Measurements from ENCODE around the gene MINDY4.

Gene MINDY4

GRCh38 chr7:30894866-30895605 is 123.8 kb downstream of the MINDY4 start:
- Mint-ChIP-seq H3K27me3 (peaks cover 9% of the 10 kb centered on the region), H3K4me1 (no peaks in the 10 kb centered on the region), H3K27ac (ENCODE audit: low read depth) (no peak overlapping the region), H3K4me3 (no peak overlapping the region), H3K9me3 (no peaks in the 10 kb centered on the region), H3K36me3 (ENCODE audit: insufficient read depth) (no peaks in the 10 kb centered on the region)
- ATAC-seq (replicated peaks; ENCODE audit: extremely low read depth, poor library complexity, severe bottlenecking) (no peak), DNase-seq (ENCODE audit: low spot score in 2 of 2) (no peak)

- H3K4me3 Mint-ChIP-seq: no peak overlapping the region
- no peak overlapping the region for H3K27ac Mint-ChIP-seq (ENCODE audit: low read depth)
- H3K27me3 Mint-ChIP-seq: peaks cover 9% of the 10 kb centered on the region
- H3K36me3 Mint-ChIP-seq (ENCODE audit: insufficient read depth): no peaks in the 10 kb centered on the region
- H3K4me1 Mint-ChIP-seq: no peaks in the 10 kb centered on the region
- H3K9me3 Mint-ChIP-seq: no peaks in the 10 kb centered on the region
- ATAC-seq (replicated peaks; ENCODE audit: extremely low read depth, poor library complexity, severe bottlenecking) (no peak), DNase-seq (ENCODE audit: low spot score in 2 of 2) (no peak)
Observed at GRCh38 chr7:30896036-30896435, 124.8 kb downstream of the MINDY4 start.

- Mint-ChIP-seq H3K36me3 (ENCODE audit: insufficient read depth) (no peaks in the 10 kb centered on the region), H3K4me1 (no peaks in the 10 kb centered on the region), H3K9me3 (no peaks in the 10 kb centered on the region), H3K27me3 (peaks cover 9% of the 10 kb centered on the region), H3K4me3 (no peak overlapping the region), H3K27ac (ENCODE audit: low read depth) (no peak overlapping the region)
- DNase-seq (ENCODE audit: low spot score in 2 of 2): no peak
- no peak for ATAC-seq (replicated peaks; ENCODE audit: extremely low read depth, poor library complexity, severe bottlenecking)
Observed at GRCh38 chr7:30896783-30897637, 125.8 kb downstream of the MINDY4 start.

DNA sequence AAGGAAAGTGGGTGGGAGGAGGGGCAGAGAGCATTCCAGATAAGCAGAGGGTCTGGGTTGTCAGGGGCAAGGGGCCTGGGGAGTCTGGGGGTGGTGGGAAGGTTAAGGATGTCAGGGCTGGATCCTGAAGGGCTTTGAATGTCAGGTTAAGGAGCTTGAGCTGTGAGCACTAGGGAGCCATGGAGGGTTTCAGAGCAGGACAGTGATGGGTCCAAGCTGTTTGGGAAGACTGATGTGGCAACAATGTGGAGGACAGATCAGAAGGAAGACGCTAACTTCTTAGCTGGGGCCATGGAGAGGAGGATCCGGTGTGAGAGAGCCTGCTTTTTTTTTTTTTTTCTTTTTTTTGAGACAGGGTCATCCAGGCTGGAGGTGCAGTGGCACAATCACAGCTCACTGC is 126.6 kb downstream of the MINDY4 start:
- Mint-ChIP-seq H3K4me1 (no peaks in the 10 kb centered on the region), H3K9me3 (no peaks in the 10 kb centered on the region), H3K4me3 (no peak overlapping the region), H3K27me3 (peaks cover 9% of the 10 kb centered on the region), H3K27ac (ENCODE audit: low read depth) (no peak overlapping the region), H3K36me3 (ENCODE audit: insufficient read depth) (no peaks in the 10 kb centered on the region)
- DNase-seq (ENCODE audit: low spot score in 2 of 2) (no peak), ATAC-seq (replicated peaks; ENCODE audit: extremely low read depth, poor library complexity, severe bottlenecking) (no peak)

GRCh38 chr7:30898411-30898810 is 127.2 kb downstream of the MINDY4 start:
- DNase-seq (ENCODE audit: low spot score in 2 of 2) (no peak), ATAC-seq (replicated peaks; ENCODE audit: extremely low read depth, poor library complexity, severe bottlenecking) (no peak)
- Mint-ChIP-seq H3K4me3 (no peak overlapping the region), H3K4me1 (no peaks in the 10 kb centered on the region), H3K9me3 (no peaks in the 10 kb centered on the region), H3K27ac (ENCODE audit: low read depth) (no peak overlapping the region), H3K36me3 (ENCODE audit: insufficient read depth) (no peaks in the 10 kb centered on the region), H3K27me3 (peaks cover 9% of the 10 kb centered on the region)

DNA sequence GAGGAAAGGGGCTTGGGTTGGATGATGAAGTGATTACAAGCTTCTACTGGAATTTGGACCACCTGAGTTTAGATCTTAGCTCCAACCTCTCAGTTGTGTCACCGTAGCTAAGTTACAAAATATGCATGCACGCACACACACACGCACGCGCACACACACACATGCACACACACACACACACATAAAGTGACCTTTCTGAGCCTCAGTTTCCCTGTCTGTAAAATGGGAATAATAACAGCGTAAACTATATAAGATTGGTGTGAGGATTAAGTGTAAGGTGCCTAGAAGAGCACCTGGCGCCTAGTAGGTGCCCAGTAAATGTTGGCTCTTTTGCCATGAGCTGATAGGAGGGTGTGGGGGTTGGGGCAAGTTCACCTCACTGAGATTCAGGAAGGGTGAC is 127.8 kb downstream of the MINDY4 start:
- DNase-seq (ENCODE audit: low spot score in 2 of 2) (no peak), ATAC-seq (replicated peaks; ENCODE audit: extremely low read depth, poor library complexity, severe bottlenecking) (no peak)
- Mint-ChIP-seq H3K4me3 (no peak overlapping the region), H3K9me3 (no peaks in the 10 kb centered on the region), H3K27me3 (peaks cover 9% of the 10 kb centered on the region), H3K4me1 (no peaks in the 10 kb centered on the region), H3K36me3 (ENCODE audit: insufficient read depth) (no peaks in the 10 kb centered on the region), H3K27ac (ENCODE audit: low read depth) (no peak overlapping the region)

DNA sequence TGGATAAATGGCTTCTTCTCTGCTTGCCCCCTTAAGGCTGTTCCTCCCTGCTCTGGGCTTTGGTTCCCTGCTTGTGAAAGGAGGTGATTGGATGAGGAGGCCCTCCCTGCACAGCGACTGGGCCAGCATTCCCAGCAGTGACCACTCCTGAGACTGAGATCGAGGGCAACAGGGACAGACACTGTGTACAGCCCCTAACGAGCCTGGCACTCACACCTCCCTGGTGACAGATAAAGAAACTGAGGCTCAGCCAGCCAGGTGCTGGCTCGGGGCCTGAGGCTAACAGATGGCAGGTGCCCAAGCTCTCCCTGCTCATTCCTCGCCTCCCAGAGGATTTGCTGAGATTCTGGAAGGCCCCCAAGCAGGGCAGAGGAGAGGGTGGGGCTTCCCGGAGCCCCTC is 128.4 kb downstream of the MINDY4 start:
- DNase-seq (ENCODE audit: low spot score in 2 of 2) (no peak), ATAC-seq (replicated peaks; ENCODE audit: extremely low read depth, poor library complexity, severe bottlenecking) (no peak)
- no peaks in the 10 kb centered on the region for H3K36me3 Mint-ChIP-seq (ENCODE audit: insufficient read depth)
- no peak overlapping the region for H3K27ac Mint-ChIP-seq (ENCODE audit: low read depth)
- no peaks in the 10 kb centered on the region for H3K4me1 Mint-ChIP-seq
- peaks cover 9% of the 10 kb centered on the region for H3K27me3 Mint-ChIP-seq
- no peaks in the 10 kb centered on the region for H3K9me3 Mint-ChIP-seq
- H3K4me3 Mint-ChIP-seq: no peak overlapping the region

GRCh38 chr7:30900053-30900452 is 128.8 kb downstream of the MINDY4 start:
- Mint-ChIP-seq H3K9me3 (no peaks in the 10 kb centered on the region), H3K4me3 (no peak overlapping the region), H3K27me3 (peaks cover 9% of the 10 kb centered on the region), H3K27ac (ENCODE audit: low read depth) (no peak overlapping the region), H3K36me3 (ENCODE audit: insufficient read depth) (no peaks in the 10 kb centered on the region), H3K4me1 (no peaks in the 10 kb centered on the region)
- DNase-seq (ENCODE audit: low spot score in 2 of 2) (no peak), ATAC-seq (replicated peaks; ENCODE audit: extremely low read depth, poor library complexity, severe bottlenecking) (no peak)

- no peaks in the 10 kb centered on the region for H3K4me1 Mint-ChIP-seq
- ATAC-seq (replicated peaks; ENCODE audit: extremely low read depth, poor library complexity, severe bottlenecking) (no peak), DNase-seq (ENCODE audit: low spot score in 2 of 2) (no peak)
- H3K9me3 Mint-ChIP-seq: no peaks in the 10 kb centered on the region
- H3K27me3 Mint-ChIP-seq: peaks cover 9% of the 10 kb centered on the region
- no peaks in the 10 kb centered on the region for H3K36me3 Mint-ChIP-seq (ENCODE audit: insufficient read depth)
- no peak overlapping the region for H3K4me3 Mint-ChIP-seq
- H3K27ac Mint-ChIP-seq (ENCODE audit: low read depth): no peak overlapping the region
Observed at GRCh38 chr7:30900803-30901362, 129.7 kb downstream of the MINDY4 start.

DNA sequence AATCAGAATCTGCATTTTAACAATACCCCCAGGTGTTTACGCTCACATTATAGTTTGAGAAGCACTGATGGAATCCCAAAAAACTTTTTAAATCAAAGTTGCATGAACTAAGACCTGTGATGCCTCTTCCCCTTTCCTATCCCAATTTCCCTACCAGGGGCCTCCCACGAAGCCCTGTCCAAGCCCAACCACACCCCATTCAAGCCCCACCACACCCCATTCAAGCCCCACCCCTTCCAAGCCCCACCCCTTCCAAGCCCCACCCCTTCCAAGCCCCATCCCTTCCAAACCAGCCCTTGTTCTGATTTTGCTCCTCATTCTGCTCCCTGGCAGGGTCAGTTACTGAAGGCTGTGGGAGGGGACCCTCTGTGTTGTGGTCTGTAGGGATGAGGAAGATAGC is 130.6 kb downstream of the MINDY4 start:
- Mint-ChIP-seq H3K9me3 (no peaks in the 10 kb centered on the region), H3K4me1 (no peaks in the 10 kb centered on the region), H3K4me3 (no peak overlapping the region), H3K36me3 (ENCODE audit: insufficient read depth) (no peaks in the 10 kb centered on the region), H3K27ac (ENCODE audit: low read depth) (no peak overlapping the region), H3K27me3 (peaks cover 3% of the 10 kb centered on the region)
- DNase-seq (ENCODE audit: low spot score in 2 of 2): no peak
- no peak for ATAC-seq (replicated peaks; ENCODE audit: extremely low read depth, poor library complexity, severe bottlenecking)

GRCh38 chr7:30902466-30902865 is 131.2 kb downstream of the MINDY4 start:
- ATAC-seq (replicated peaks; ENCODE audit: extremely low read depth, poor library complexity, severe bottlenecking) (no peak), DNase-seq (ENCODE audit: low spot score in 2 of 2) (no peak)
- no peaks in the 10 kb centered on the region for H3K36me3 Mint-ChIP-seq (ENCODE audit: insufficient read depth)
- no peaks in the 10 kb centered on the region for H3K9me3 Mint-ChIP-seq
- H3K4me1 Mint-ChIP-seq: no peaks in the 10 kb centered on the region
- H3K27me3 Mint-ChIP-seq: no peaks in the 10 kb centered on the region
- no peak overlapping the region for H3K4me3 Mint-ChIP-seq
- no peak overlapping the region for H3K27ac Mint-ChIP-seq (ENCODE audit: low read depth)

DNA sequence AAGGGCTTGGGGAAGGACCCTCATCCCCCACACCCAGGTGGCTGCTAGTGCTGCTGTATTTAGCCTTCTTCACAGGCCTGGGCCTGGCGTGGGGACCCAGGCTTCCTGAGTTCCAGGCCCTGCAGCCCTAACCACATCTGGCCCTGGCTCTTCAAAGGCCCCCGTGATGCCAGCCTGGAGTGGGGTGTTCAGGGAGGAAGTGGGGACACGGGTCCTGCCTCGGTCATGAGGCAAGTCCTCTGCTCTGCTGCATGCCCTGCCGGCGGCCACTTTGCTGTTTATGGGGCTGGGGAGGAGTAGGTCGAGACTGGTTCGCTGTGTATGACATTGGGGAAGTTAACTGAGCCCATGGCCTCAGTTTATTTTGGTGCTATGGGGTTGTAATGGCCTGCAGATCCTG is 131.9 kb downstream of the MINDY4 start:
- Mint-ChIP-seq H3K4me1 (no peaks in the 10 kb centered on the region), H3K27me3 (no peaks in the 10 kb centered on the region), H3K9me3 (no peaks in the 10 kb centered on the region), H3K27ac (ENCODE audit: low read depth) (no peak overlapping the region), H3K4me3 (no peak overlapping the region), H3K36me3 (ENCODE audit: insufficient read depth) (no peaks in the 10 kb centered on the region)
- no peak for DNase-seq (ENCODE audit: low spot score in 2 of 2)
- no peak for ATAC-seq (replicated peaks; ENCODE audit: extremely low read depth, poor library complexity, severe bottlenecking)

DNA sequence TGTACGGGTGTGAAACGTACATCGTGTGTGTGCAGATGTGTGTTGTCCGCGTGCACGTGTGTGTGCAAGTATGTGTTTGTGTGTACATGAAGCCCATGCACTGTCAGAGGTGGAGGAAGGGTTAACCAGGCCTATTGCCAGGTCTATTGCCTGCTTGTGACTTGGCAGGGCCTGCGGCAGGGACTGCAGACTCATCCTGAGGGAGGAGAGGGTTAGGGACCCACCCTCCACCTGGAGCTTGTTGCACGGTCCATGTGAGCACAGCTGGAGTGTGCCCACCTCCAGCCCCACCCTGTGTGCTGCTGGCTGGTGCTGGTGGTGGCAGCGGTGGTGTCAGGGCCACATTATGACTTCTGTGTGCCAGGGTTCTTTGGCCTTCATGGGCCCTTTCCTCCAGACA is 133.3 kb downstream of the MINDY4 start:
- Mint-ChIP-seq H3K4me3 (no peak overlapping the region), H3K27ac (ENCODE audit: low read depth) (no peak overlapping the region), H3K36me3 (ENCODE audit: insufficient read depth) (no peaks in the 10 kb centered on the region), H3K9me3 (no peaks in the 10 kb centered on the region), H3K4me1 (no peaks in the 10 kb centered on the region), H3K27me3 (no peaks in the 10 kb centered on the region)
- no peak for ATAC-seq (replicated peaks; ENCODE audit: extremely low read depth, poor library complexity, severe bottlenecking)
- no peak for DNase-seq (ENCODE audit: low spot score in 2 of 2)
